AG04450 (cell line): ENCODE results near the gene RPL9. TPM values are rescaled to one million over a fixed set of nuclear protein-coding genes. Genes with fewer than 3 reads are reported as not detected.
A peak's percentile ranks its signal among the peaks of the same experiment; 100 is the strongest.

Experiments used
- CTCF ChIA-PET: fragments of 300-600, 350-600 bp; formaldehyde crosslinking; extraction: SDS; loops from one replicate; lab custom pipeline; 2022; ENCODE audit warnings: antibody characterized with exemption, inconsistent platforms; lab: Charles Lee
- POLR2A ChIA-PET: fragments of 350-600 bp; formaldehyde crosslinking; extraction: SDS; loops from one replicate; lab custom pipeline; 2021; ENCODE audit warnings: antibody characterized with exemption, inconsistent platforms; lab: Yijun Ruan, JAX
- DNase-seq: peaks from one replicate; pipeline ENCODE4 v3.0.0-alpha.2; 2011; ENCODE audit warnings: low read depth, low spot score
- H3K27ac ChIP-seq: one replicate; pipeline ENCODE4 v1.5.1; 2012; ENCODE audit warnings: low read depth, low read length, control low read depth
- H3K27me3 ChIP-seq: one replicate; pipeline ENCODE4 v1.6.0; 2012; ENCODE audit warnings: low read length; ENCODE audit not compliant: control insufficient read depth, insufficient read depth
- H3K4me3 ChIP-seq: 2 replicates; pipeline ENCODE4 v1.5.1; 2011; ENCODE audit warnings: mild to moderate bottlenecking, low read depth, low read length, control low read depth
- H3K9me3 ChIP-seq: 2 replicates; pipeline ENCODE4 v1.5.1; 2012; ENCODE audit warnings: low read length; ENCODE audit not compliant: control insufficient read depth, insufficient read depth
- polyA plus RNA-seq: library from polyadenylated mRNA; depleted of rRNA; stranded (reverse); fragments of >200 nt; gene quantifications from 2 replicates; pipeline ENCODE4 v1.2.3, GENCODE V29; 2011
- TF ChIP-seq, protein P1 (sequence below): IDR thresholded peaks from 2 replicates; pipeline ENCODE4 v1.5.1; 2011; ENCODE audit warnings: low read depth, low read length, control low read depth, inconsistent platforms

The RPL9 gene
- polyA plus RNA-seq, 1 experiment: 3,111 TPM

GRCh38 chr4:39476187-39476895 is 17.6 kb upstream of the RPL9 start:
- no peaks in the 10 kb centered on the region for H3K27me3 ChIP-seq
- DNase-seq: no peak
- no peaks in the 10 kb centered on the region; the same call in 1 of the 2 replicates for H3K9me3 ChIP-seq
- POLR2A ChIA-PET: no interaction called here
- CTCF ChIA-PET: no interaction called here
- no peak overlapping the region for H3K27ac ChIP-seq
- no peak overlapping the region for H3K4me3 ChIP-seq
- TF ChIP-seq, protein P1, sequence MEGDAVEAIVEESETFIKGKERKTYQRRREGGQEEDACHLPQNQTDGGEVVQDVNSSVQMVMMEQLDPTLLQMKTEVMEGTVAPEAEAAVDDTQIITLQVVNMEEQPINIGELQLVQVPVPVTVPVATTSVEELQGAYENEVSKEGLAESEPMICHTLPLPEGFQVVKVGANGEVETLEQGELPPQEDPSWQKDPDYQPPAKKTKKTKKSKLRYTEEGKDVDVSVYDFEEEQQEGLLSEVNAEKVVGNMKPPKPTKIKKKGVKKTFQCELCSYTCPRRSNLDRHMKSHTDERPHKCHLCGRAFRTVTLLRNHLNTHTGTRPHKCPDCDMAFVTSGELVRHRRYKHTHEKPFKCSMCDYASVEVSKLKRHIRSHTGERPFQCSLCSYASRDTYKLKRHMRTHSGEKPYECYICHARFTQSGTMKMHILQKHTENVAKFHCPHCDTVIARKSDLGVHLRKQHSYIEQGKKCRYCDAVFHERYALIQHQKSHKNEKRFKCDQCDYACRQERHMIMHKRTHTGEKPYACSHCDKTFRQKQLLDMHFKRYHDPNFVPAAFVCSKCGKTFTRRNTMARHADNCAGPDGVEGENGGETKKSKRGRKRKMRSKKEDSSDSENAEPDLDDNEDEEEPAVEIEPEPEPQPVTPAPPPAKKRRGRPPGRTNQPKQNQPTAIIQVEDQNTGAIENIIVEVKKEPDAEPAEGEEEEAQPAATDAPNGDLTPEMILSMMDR: no peak

- TF ChIP-seq, protein P1: no peak
- DNase-seq: no peak
- no peaks in the 10 kb centered on the region for H3K9me3 ChIP-seq
- POLR2A ChIA-PET: no interaction called here
- CTCF ChIA-PET: interaction anchor here (0.5 to 1.0 kb wide), 2 partner anchors 119 to 237 kb away, joined by 3 read pairs; no protein-coding TSS in a partner anchor
- no peaks in the 10 kb centered on the region for H3K27me3 ChIP-seq
- H3K27ac ChIP-seq: no peak overlapping the region
- no peak overlapping the region for H3K4me3 ChIP-seq
Observed at GRCh38 chr4:39472396-39472795, 13.7 kb upstream of the RPL9 start.

DNA sequence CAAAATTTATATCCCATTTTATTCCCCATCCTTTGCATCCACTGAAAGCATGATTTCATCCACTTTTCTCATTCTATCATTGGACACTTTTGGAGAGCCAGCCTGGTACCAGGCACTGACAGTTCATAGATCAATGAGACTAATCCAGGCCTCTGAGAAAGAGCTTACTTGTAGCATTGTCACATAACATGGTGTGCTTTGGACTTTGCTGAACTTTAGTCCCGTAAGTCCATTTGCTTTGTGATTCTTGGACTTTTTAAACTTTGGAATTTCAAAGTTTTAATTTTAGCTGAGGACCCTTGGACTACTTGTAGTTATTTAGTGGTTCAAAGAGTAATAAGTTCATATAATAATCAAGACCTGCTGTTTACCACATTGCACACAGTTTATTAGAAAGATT is 11.7 kb upstream of the RPL9 start:
- Histone ChIP-seq H3K9me3 (no peaks in the 10 kb centered on the region), H3K27ac (no peak overlapping the region), H3K4me3 (no peak overlapping the region), H3K27me3 (no peaks in the 10 kb centered on the region)
- TF ChIP-seq, protein P1: no peak
- DNase-seq: no peak
- ChIA-PET CTCF (interaction anchor here (2.6 kb wide), 1 partner anchor 505 kb away, joined by 23 read pairs; no protein-coding TSS in a partner anchor), POLR2A (no interaction called here)

- TF ChIP-seq, protein P1: peak; percentile 87
- ChIA-PET POLR2A (interaction anchor here (0.8 to 1.6 kb wide), 5 partner anchors 12 to 429 kb away, joined by 3 to 8 read pairs (median 4); partner anchors contain the start of genes SMIM14 and UGDH), CTCF (interaction anchor here (0.6 to 2.6 kb wide), 55 partner anchors 9 to 509 kb away, joined by 3 to 23 read pairs (median 4); partner anchors contain the start of genes PDS5A, SMIM14, UBE2K and UGDH)
- no peak overlapping the region for H3K27ac ChIP-seq
- H3K27me3 ChIP-seq: no peaks in the 10 kb centered on the region
- peak; percentile 55 for DNase-seq
- H3K9me3 ChIP-seq: no peaks in the 10 kb centered on the region
- no peak overlapping the region for H3K4me3 ChIP-seq
Observed at GRCh38 chr4:39469429-39470077, 10.8 kb upstream of the RPL9 start.
